GM18951 (cell line): ENCODE measurements around the gene CLIP3.
"Not testable (repeated sequence)": the region's sequence is repeated elsewhere in the genome, so short reads cannot be mapped to it uniquely, and the experiment has no call there.

Experiments used
- POLR2A ChIP-seq: IDR thresholded peaks from 4 replicates; pipeline ENCODE4 v1.6.1; 2011; ENCODE audit warnings: mild to moderate bottlenecking; ENCODE audit not compliant: insufficient read length, insufficient read depth; ENCODE audit errors: extremely low read depth
- in situ Hi-C: fragments of 300-500 bp; cut with MboI; formaldehyde crosslinking; loops from one replicate; pipeline ENCODE4 v1.12.0; 2022; ENCODE audit warnings: low sequenced_read_pairs, mixed read lengths, inconsistent platforms; ENCODE audit not compliant: unreplicated experiment

Gene CLIP3

DNA sequence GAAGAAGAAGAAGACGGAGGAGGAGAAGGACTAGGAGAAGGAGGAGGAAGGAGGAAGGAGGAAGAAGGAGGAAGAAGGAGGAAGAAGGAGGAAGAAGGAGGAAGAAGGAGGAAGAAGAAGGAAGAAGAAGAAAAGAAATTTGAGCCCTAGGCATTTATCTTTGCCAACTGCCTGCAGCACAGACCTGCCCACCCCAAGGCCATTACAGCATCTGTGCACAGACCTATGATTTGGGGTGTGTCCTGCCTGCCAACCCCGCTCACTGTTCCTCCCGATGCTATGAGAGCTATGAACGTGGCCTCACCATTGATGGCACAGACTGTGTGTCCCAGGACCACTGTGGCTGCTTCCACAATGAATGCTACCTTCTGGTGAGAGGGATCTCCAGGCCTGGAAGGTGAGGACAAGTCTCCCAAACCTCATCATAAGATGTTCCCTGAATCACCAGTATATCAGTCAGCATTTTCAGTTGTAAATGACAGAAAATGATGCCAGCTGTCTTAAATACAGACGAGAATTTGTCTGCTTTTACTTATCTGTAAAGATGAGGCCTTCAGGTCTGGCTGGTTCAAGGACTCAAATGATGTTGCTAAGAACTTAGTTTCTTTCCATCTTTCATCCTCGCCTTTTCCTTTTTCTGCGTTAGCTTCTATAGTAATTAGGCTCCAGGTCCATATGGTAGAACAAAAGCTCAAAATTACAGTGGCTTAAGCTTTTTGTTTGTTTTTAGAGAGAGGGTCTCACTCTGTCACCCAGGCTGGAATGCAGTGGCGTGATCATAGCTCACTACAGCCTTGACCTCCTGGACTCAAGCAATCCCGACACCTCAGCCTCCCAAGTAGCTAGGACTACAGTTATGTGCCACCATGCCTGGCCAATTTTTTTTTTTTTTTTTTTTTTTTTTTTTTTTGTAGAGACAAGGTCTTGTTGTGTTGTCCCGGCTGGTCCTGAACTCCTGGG, 41.6 kb downstream of the CLIP3 start:
- no peak for TF ChIP-seq POLR2A
- in situ Hi-C loops = no loop called here

DNA sequence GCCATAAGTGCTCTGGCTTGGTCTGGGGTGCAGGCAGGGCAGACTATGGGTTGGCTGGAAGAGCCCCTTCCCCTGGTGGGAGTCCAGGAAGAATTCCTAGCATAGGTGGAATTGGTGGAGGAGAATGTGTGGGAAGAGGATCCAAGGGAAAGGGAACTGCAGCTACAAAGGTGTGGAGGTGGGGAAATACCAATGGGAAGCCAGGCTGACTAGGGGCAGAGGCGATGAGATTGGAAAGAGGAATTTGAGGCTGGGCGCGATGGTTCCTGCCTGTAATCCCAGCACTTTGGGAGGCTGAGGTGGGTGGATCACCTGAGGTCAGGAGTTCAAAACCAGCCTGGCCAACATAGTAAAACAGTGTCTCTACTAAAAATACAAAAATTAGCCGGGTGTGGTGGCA, 42.5 kb downstream of the CLIP3 start:
- in situ Hi-C loops = no loop called here
- no peak for TF ChIP-seq POLR2A

DNA sequence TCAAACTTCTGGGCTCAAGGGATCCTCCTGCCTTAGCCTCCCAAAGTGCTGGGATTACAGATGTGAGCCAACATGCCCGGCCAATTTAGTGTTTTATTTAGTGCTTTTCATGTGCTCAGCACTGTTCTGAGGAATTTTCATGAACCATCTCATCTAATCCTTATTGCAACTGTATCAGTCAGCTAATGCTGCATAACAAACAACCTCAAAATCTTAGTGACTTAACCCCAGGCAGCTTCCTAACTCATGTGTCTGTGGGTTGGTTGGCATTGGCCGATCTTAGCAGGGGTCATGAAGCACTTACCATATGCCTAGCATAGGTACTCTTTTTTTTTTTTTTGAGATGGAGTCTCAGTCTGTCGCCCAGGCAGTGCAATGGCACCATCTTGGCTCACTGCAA, 43.8 kb downstream of the CLIP3 start:
- in situ Hi-C loops = no loop called here
- TF ChIP-seq POLR2A = no peak

DNA sequence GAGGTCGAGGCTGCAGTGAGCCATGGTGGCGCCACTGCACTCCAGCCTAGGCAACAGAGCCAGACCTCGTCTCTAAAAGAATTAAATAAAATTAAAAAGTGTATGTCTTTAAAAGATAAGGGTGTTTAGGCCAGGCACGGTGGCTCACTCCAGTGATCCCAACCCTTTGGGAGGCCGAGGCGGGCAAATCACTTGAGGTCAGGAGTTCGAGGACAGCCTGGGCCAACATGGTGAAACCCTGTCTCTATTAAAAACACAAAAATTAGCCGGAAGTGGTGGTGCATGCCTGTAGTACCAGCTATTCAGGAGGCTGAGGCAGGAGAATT, 45.1 kb downstream of the CLIP3 start:
- in situ Hi-C loops = no loop called here
- TF ChIP-seq POLR2A = no peak

DNA sequence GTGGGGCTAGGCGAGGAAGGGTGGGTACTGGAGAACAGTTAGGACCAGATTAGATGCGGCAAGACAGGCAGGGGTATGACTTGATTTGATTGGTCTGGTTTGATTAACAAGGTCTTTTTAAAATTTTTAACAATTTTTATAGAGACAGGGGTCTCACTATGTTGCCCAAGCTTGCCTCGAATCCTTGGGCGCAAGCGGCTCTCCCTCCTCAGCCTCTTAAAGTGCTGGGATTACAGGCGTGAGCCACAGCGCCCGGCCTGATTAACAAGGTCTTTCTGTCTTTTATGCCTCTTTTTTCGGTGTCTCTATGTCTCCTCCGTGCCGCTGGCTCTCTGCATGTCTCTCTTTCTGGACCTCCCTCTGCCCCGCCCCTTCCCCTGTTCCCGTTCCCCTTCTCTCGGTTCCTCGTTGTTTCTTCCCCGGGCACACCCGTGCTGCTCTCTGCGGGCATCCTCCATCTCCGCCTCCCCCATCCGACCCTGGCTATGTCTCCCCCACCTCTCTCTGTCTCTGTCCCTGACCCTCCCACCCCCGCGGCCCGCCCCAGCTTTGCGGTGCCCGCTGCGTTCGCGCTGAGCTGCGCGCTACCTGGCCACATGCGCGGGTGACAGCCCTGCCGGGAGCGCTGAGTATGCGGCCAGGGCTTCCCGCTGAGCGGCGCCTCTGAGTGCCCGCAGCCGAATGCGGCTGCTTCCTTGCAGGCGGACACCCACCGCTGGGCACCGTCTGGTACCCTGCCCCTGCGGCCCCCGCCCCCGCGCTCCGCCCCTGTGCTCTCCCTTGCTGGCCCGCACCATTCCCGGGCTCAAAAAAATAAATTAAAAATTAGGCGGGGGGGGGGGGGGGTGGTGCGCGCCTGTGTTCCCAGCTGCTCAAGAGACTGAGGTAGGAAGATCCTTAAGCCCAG, 45.8 kb downstream of the CLIP3 start:
- in situ Hi-C loops = no loop called here
- no peak for TF ChIP-seq POLR2A

DNA sequence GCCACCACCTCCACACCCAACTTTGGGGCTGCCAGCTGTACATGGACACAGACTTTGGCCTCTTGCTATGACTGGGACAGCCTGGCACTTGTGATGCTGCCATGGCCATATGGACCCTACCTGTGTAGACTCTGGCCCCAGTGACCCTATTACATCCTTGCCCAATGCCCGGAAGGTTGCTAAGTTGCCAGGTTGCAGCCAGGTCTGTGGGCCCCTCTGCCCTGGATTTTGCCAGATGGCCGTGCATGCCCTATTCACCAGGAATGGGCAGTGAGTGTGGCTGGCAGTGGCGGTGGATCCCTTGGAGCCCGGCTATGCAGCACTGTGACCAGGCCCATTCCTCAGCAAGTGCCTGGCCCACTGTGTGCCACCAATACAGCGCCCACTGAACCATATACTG, 46.6 kb downstream of the CLIP3 start:
- in situ Hi-C loops = no loop called here
- TF ChIP-seq POLR2A = no peak

DNA sequence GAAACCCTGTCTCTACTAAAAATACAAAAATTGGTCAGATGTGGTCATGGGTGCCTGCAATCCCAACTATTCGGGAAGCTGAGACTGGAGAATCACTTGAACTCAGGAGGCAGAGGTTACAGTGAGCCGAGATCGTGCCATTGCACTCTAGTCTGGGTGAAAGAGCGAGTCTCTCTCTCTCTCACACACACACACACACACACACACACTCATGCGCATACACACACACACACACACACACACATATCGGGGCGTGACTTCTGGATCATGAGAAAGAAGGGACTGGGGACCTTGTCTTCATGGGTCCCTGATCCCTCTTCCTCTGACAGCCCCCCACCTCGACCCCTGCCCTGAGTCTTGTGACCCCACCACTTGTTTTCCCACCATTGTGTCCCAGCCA, 49.5 kb downstream of the CLIP3 start:
- no peak for TF ChIP-seq POLR2A
- in situ Hi-C loops = no loop called here

DNA sequence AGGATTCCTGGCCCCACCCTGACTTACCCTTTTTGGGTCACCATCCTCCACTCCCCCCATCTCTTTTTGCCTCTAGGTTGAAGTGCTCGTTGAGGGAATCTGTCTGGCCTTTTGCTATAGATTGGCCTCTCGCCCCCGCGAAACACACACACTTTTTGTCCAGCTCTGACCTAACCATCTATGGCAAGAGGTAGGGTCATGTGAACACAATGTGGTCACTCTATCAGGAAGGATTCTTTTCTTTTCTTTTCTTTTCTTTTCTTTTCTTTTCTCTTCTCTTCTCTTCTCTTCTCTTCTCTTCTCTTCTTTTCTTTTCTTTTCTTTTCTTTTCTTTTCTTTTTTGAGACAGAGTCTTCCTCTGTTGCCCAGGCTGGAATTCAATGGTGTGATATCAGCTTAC, 51.7 kb downstream of the CLIP3 start:
- in situ Hi-C loops = not testable (repeated sequence)

DNA sequence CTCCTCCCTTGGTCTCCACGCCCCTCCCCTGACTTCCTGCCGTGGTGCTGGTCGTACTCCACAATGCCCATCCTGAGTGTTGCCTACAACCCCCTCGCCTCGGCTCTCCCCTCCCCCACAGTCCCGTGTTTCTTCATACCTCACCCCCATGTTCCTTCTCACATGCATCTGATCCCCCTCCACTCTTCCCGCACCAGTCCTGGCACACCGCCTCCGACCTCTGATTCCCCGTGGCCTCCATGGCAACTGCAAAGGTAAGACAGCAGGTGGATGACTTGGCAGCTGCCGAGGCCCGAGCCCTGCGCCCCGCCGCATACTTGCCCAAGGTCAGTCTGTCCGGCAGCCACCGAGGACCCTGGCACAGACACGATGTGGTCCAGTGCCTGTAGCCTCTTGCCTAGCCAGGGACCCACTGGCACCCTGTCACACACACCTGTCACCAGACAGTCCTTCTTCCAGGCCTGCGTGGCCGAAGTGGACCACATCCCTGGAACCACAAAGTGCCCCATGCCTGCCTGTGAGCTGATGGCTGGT, 53.8 kb downstream of the CLIP3 start:
- no peak for TF ChIP-seq POLR2A
- in situ Hi-C loops = no loop called here

DNA sequence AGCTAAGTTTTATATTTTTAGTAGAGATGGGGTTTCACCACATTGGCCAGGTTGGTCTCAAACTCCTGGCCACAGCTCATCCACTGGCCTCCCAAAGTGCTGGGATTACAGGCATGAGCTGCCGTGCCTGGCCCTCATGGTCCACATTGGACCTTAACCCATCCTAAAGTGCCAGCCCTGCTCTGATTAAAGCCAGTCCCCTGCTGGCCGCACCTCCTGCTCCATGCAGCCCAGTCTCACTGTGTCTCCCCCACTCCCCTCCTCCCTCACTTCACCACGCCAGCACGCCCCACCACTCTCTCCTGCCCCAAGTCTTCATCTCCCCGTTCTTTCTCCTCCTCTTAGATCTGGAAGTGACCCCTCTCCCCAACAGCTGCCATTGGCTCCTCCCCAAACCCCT, 54.4 kb downstream of the CLIP3 start:
- in situ Hi-C loops = no loop called here
- no peak for TF ChIP-seq POLR2A

DNA sequence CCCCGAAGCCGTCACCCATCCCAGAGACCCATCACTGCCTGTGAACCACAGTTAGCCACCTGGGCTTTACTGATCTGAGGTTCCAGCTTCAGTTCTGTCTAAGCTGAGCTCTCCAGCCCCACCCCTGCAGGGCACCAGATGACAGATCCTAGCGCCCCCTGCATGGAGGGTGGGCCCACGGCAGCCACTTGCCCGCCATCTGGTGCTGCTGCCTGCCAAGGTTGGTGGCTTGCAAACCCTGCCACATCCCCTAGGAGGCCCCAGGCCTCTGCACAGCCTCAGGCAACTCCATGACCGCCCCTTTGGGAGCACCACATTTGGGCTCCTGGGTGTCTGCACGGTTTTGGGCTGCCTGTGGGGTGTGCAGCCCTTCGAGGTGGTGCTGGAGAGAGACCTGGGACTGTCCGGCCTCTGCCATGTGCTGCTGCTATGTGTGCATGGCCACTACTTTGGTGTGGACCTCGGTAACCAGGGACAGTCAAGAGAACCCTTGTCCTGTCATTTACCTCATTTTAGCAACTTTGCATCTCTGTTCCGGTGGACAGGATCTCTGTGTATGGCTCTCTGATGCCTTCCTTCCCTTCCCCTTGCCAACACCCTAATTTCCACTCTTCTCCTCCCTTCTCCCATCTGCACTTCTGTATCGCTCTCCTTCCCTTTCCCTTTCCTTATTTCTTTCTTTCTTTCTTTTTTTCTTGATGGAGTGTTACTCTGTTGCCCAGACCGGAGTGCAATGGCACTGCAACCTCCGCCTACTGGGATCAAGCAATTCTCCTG, 55.0 kb downstream of the CLIP3 start:
- in situ Hi-C loops = no loop called here
- TF ChIP-seq POLR2A = no peak

DNA sequence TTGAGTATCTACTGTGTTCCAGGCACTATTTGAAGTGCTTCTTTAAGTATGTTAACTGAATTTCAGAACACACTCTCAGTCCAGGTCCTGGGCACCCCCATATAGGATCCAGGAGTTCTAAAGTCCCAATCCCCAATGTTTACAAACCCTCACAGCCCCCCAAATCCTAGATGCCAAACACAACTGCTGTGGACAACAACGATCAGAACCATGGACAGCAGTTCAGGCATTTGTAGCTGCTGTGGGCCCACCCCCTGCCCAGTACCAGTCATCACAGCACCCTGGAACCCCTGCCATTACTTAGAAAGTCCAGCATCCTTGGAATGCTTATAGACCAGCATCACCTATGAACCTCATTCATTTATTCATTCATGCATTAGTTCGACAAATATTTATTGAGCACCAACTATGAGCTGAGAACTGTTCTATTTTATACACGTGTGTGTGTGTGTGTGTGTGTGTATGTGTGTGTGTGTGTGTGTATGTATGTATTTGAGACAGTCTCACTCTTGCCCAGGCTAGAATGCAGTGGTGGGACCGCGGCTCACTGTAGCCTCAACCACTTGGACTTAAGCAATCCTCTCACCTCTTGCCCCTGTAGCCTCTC, 57.0 kb downstream of the CLIP3 start:
- in situ Hi-C loops = no loop called here
- no peak for TF ChIP-seq POLR2A

DNA sequence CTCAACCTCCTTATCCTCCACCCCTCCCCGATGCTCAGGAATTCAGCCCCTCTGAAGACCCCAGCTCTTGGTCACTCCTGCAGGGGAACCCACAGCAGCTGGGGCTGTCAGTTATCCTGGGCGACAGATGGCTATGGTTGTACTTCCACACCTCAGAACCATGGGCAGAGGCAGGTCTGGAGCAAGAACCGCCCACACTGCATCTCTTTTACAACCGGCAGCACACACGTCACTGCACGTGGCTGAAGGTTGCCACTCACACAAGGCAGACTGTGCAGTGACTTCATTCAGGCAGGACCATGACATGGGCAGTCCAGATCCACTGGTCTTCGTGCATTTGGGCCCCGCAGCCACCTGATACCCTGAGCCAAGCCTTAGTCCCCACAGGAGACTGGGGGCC, 59.2 kb downstream of the CLIP3 start:
- in situ Hi-C loops = no loop called here
- TF ChIP-seq POLR2A = no peak

DNA sequence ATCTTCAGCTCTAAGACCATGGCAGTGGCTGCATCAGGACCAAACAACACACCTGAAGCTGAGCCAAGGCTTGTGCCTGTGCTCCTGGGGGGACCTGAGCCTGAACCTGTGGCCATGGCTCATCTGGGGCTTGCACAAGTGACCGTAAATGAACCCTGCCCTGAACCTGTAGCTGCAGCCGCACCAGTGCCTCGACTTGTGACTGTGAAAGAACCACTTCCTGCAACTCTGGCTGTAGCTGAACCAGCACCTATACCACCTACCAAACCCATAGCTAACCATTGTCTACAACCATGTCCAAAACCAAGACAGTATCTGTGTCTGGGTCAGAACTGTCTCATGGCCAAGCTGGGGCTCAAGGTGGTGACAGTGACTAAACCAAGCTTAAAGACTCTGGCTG, 65.9 kb downstream of the CLIP3 start:
- no peak for TF ChIP-seq POLR2A
- in situ Hi-C loops = no loop called here
